Activated naive CD4-positive, alpha-beta T cell treated with anti-CD3 and anti-CD28 coated beads, Interleukin-2, amount 50 U/mL, for 24 hours (primary cell): ENCODE results near the gene CPLX1.
A peak's percentile ranks its signal among the peaks of the same experiment; 100 is the strongest.

Experiments
- H3K27ac Mint-ChIP-seq: one replicate; pipeline ENCODE4 v1.8.0; 2021; ENCODE audit warnings: mild to moderate bottlenecking, mixed read lengths
- H3K27me3 Mint-ChIP-seq: one replicate; pipeline ENCODE4 v1.8.0; 2021; ENCODE audit warnings: mixed read lengths
- H3K36me3 Mint-ChIP-seq: one replicate; pipeline ENCODE4 v1.8.0; 2021; ENCODE audit warnings: mixed read lengths
- H3K4me1 Mint-ChIP-seq: one replicate; pipeline ENCODE4 v1.8.0; 2021; ENCODE audit warnings: mixed read lengths
- H3K4me3 Mint-ChIP-seq: one replicate; pipeline ENCODE4 v1.8.0; 2021; ENCODE audit warnings: mild to moderate bottlenecking, mixed read lengths
- H3K9me3 Mint-ChIP-seq: one replicate; pipeline ENCODE4 v1.8.0; 2021; ENCODE audit warnings: mixed read lengths

CPLX1 gene

GRCh38 chr4:772118-772517 is 53.8 kb downstream of the CPLX1 start:
- no peak overlapping the region for H3K27ac Mint-ChIP-seq
- H3K9me3 Mint-ChIP-seq: no peaks in the 10 kb centered on the region
- H3K4me3 Mint-ChIP-seq: no peak overlapping the region
- H3K36me3 Mint-ChIP-seq: peaks cover 15% of the 10 kb centered on the region
- no peaks in the 10 kb centered on the region for H3K27me3 Mint-ChIP-seq
- H3K4me1 Mint-ChIP-seq: peaks cover 43% of the 10 kb centered on the region

- H3K27ac Mint-ChIP-seq: no peak overlapping the region
- peaks cover 37% of the 10 kb centered on the region for H3K4me1 Mint-ChIP-seq
- no peaks in the 10 kb centered on the region for H3K27me3 Mint-ChIP-seq
- peaks cover 12% of the 10 kb centered on the region for H3K36me3 Mint-ChIP-seq
- no peaks in the 10 kb centered on the region for H3K9me3 Mint-ChIP-seq
- H3K4me3 Mint-ChIP-seq: no peak overlapping the region
Observed at GRCh38 chr4:771464-771863, 54.5 kb downstream of the CPLX1 start.

- no peaks in the 10 kb centered on the region for H3K9me3 Mint-ChIP-seq
- H3K36me3 Mint-ChIP-seq: peaks cover 11% of the 10 kb centered on the region
- H3K4me1 Mint-ChIP-seq: peaks cover 27% of the 10 kb centered on the region
- H3K27me3 Mint-ChIP-seq: no peaks in the 10 kb centered on the region
- H3K27ac Mint-ChIP-seq: peak overlapping the region; percentile 30
- no peak overlapping the region for H3K4me3 Mint-ChIP-seq
Observed at GRCh38 chr4:770022-770421, 55.9 kb downstream of the CPLX1 start.

GRCh38 chr4:769511-769910 is 56.4 kb downstream of the CPLX1 start:
- H3K36me3 Mint-ChIP-seq: peaks cover 10% of the 10 kb centered on the region
- H3K4me1 Mint-ChIP-seq: peaks cover 22% of the 10 kb centered on the region
- H3K27ac Mint-ChIP-seq: peak overlapping the region; percentile 8
- no peak overlapping the region for H3K4me3 Mint-ChIP-seq
- H3K9me3 Mint-ChIP-seq: no peaks in the 10 kb centered on the region
- no peaks in the 10 kb centered on the region for H3K27me3 Mint-ChIP-seq

GRCh38 chr4:768995-769394 is 56.9 kb downstream of the CPLX1 start:
- no peak overlapping the region for H3K4me3 Mint-ChIP-seq
- H3K27ac Mint-ChIP-seq: no peak overlapping the region
- H3K9me3 Mint-ChIP-seq: no peaks in the 10 kb centered on the region
- H3K27me3 Mint-ChIP-seq: no peaks in the 10 kb centered on the region
- peaks cover 10% of the 10 kb centered on the region for H3K36me3 Mint-ChIP-seq
- peaks cover 17% of the 10 kb centered on the region for H3K4me1 Mint-ChIP-seq

- Mint-ChIP-seq H3K4me1 (peaks cover 14% of the 10 kb centered on the region), H3K9me3 (no peaks in the 10 kb centered on the region), H3K27me3 (no peaks in the 10 kb centered on the region), H3K36me3 (peaks cover 12% of the 10 kb centered on the region), H3K27ac (no peak overlapping the region), H3K4me3 (no peak overlapping the region)
Observed at GRCh38 chr4:768076-768475, 57.9 kb downstream of the CPLX1 start.

- no peaks in the 10 kb centered on the region for H3K27me3 Mint-ChIP-seq
- H3K27ac Mint-ChIP-seq: no peak overlapping the region
- H3K4me1 Mint-ChIP-seq: peaks cover 20% of the 10 kb centered on the region
- peaks cover 14% of the 10 kb centered on the region for H3K36me3 Mint-ChIP-seq
- H3K4me3 Mint-ChIP-seq: no peak overlapping the region
- no peaks in the 10 kb centered on the region for H3K9me3 Mint-ChIP-seq
Observed at GRCh38 chr4:766559-767283, 59.2 kb downstream of the CPLX1 start.

- peaks cover 17% of the 10 kb centered on the region for H3K36me3 Mint-ChIP-seq
- peaks cover 20% of the 10 kb centered on the region for H3K4me1 Mint-ChIP-seq
- peak overlapping the region; percentile 31 for H3K27ac Mint-ChIP-seq
- H3K4me3 Mint-ChIP-seq: no peak overlapping the region
- no peaks in the 10 kb centered on the region for H3K9me3 Mint-ChIP-seq
- no peaks in the 10 kb centered on the region for H3K27me3 Mint-ChIP-seq
Observed at GRCh38 chr4:766152-766515, 59.8 kb downstream of the CPLX1 start.

- Mint-ChIP-seq H3K27ac (peak overlapping the region; percentile 23), H3K36me3 (peaks cover 17% of the 10 kb centered on the region), H3K9me3 (no peaks in the 10 kb centered on the region), H3K4me1 (peaks cover 22% of the 10 kb centered on the region), H3K4me3 (no peak overlapping the region), H3K27me3 (no peaks in the 10 kb centered on the region)
Observed at GRCh38 chr4:764405-765169, 61.3 kb downstream of the CPLX1 start.

GRCh38 chr4:763922-764321 is 62.0 kb downstream of the CPLX1 start:
- Mint-ChIP-seq H3K4me3 (no peak overlapping the region), H3K4me1 (peaks cover 18% of the 10 kb centered on the region), H3K36me3 (peaks cover 14% of the 10 kb centered on the region), H3K27me3 (no peaks in the 10 kb centered on the region), H3K27ac (no peak overlapping the region), H3K9me3 (no peaks in the 10 kb centered on the region)

GRCh38 chr4:763191-763810 is 62.6 kb downstream of the CPLX1 start:
- Mint-ChIP-seq H3K27ac (no peak overlapping the region), H3K4me3 (no peak overlapping the region), H3K4me1 (peaks cover 18% of the 10 kb centered on the region), H3K27me3 (no peaks in the 10 kb centered on the region), H3K36me3 (peaks cover 14% of the 10 kb centered on the region), H3K9me3 (no peaks in the 10 kb centered on the region)

GRCh38 chr4:762211-763190 is 63.4 kb downstream of the CPLX1 start:
- Mint-ChIP-seq H3K4me1 (peaks cover 18% of the 10 kb centered on the region), H3K4me3 (no peak overlapping the region), H3K9me3 (no peaks in the 10 kb centered on the region), H3K27ac (no peak overlapping the region), H3K27me3 (no peaks in the 10 kb centered on the region), H3K36me3 (peaks cover 16% of the 10 kb centered on the region)

- peaks cover 16% of the 10 kb centered on the region for H3K36me3 Mint-ChIP-seq
- H3K4me1 Mint-ChIP-seq: peaks cover 18% of the 10 kb centered on the region
- H3K27ac Mint-ChIP-seq: peak overlapping the region; percentile 93
Observed at GRCh38 chr4:761739-762138, 64.2 kb downstream of the CPLX1 start.

GRCh38 chr4:761086-761485 is 64.8 kb downstream of the CPLX1 start:
- Mint-ChIP-seq H3K4me1 (peaks cover 15% of the 10 kb centered on the region), H3K4me3 (no peak overlapping the region), H3K36me3 (peaks cover 14% of the 10 kb centered on the region), H3K27ac (no peak overlapping the region), H3K27me3 (no peaks in the 10 kb centered on the region), H3K9me3 (no peaks in the 10 kb centered on the region)

More at GRCh38 chr4:761739-762138, 64.2 kb downstream of the CPLX1 start:
- Mint-ChIP-seq H3K27me3 (no peaks in the 10 kb centered on the region), H3K4me3 (no peak overlapping the region), H3K9me3 (no peaks in the 10 kb centered on the region)

- peaks cover 14% of the 10 kb centered on the region for H3K36me3 Mint-ChIP-seq
- peak overlapping the region; percentile 89 for H3K27ac Mint-ChIP-seq
- no peaks in the 10 kb centered on the region for H3K27me3 Mint-ChIP-seq
- H3K4me1 Mint-ChIP-seq: peaks cover 14% of the 10 kb centered on the region
- peak overlapping the region; percentile 15 for H3K4me3 Mint-ChIP-seq
- no peaks in the 10 kb centered on the region for H3K9me3 Mint-ChIP-seq
Observed at GRCh38 chr4:760616-761015, 65.3 kb downstream of the CPLX1 start.
